Ishikawa (cell line): ENCODE measurements around the gene RHO.
A peak's percentile ranks its signal among the peaks of the same experiment; 100 is the strongest.

ENCODE experiments used
- CEBPB ChIP-seq: IDR thresholded peaks from 2 replicates; pipeline ENCODE4 v1.6.1; 2012
- EGR1 ChIP-seq: IDR thresholded peaks from 2 replicates; pipeline ENCODE4 v1.6.1; 2012
- EP300 ChIP-seq: IDR thresholded peaks from 2 replicates; pipeline ENCODE4 v1.6.1; 2012; ENCODE audit warnings: borderline replicate concordance
- FOXM1 ChIP-seq: IDR thresholded peaks from 2 replicates; pipeline ENCODE4 v1.6.1; 2012; ENCODE audit warnings: low read depth, borderline replicate concordance
- RAD21 ChIP-seq: IDR thresholded peaks from 2 replicates; pipeline ENCODE4 v1.6.1; 2012; ENCODE audit warnings: low read depth
- TAF1 ChIP-seq: IDR thresholded peaks from 2 replicates; pipeline ENCODE4 v1.6.1; 2012; ENCODE audit warnings: low read depth, mild to moderate bottlenecking
- TEAD4 ChIP-seq: IDR thresholded peaks from 2 replicates; pipeline ENCODE4 v1.6.1; 2012
- YY1 ChIP-seq: IDR thresholded peaks from 2 replicates; pipeline ENCODE4 v1.6.1; 2012; ENCODE audit warnings: low read depth
- TF ChIP-seq, protein P1 (sequence below): IDR thresholded peaks from 2 replicates; pipeline ENCODE4 v1.6.1; 2012
- TF ChIP-seq, protein P2 (sequence below): IDR thresholded peaks from 2 replicates; pipeline ENCODE4 v1.6.1; 2012; ENCODE audit warnings: low read depth, mild to moderate bottlenecking

DNA sequence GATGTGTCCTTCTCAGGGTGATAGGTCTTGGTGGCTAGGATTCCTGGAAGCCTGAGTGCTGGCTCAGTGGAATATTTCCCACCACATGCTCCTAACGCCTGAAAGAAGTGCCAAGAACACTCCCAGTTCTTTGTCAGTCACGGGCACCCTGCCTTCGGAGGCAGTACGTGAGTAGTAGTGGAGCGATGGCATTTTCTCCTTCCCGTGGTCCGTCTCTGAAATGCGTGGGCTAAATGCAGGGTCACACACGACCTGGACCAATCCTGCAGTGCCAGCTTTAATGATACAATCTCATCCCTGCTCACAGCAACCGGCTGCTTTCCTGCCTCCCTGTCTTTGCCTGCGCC lies 29.1 kb downstream of the RHO start:
- TF ChIP-seq, protein P1, sequence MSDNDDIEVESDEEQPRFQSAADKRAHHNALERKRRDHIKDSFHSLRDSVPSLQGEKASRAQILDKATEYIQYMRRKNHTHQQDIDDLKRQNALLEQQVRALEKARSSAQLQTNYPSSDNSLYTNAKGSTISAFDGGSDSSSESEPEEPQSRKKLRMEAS, result no peak
- TF ChIP-seq, protein P2, sequence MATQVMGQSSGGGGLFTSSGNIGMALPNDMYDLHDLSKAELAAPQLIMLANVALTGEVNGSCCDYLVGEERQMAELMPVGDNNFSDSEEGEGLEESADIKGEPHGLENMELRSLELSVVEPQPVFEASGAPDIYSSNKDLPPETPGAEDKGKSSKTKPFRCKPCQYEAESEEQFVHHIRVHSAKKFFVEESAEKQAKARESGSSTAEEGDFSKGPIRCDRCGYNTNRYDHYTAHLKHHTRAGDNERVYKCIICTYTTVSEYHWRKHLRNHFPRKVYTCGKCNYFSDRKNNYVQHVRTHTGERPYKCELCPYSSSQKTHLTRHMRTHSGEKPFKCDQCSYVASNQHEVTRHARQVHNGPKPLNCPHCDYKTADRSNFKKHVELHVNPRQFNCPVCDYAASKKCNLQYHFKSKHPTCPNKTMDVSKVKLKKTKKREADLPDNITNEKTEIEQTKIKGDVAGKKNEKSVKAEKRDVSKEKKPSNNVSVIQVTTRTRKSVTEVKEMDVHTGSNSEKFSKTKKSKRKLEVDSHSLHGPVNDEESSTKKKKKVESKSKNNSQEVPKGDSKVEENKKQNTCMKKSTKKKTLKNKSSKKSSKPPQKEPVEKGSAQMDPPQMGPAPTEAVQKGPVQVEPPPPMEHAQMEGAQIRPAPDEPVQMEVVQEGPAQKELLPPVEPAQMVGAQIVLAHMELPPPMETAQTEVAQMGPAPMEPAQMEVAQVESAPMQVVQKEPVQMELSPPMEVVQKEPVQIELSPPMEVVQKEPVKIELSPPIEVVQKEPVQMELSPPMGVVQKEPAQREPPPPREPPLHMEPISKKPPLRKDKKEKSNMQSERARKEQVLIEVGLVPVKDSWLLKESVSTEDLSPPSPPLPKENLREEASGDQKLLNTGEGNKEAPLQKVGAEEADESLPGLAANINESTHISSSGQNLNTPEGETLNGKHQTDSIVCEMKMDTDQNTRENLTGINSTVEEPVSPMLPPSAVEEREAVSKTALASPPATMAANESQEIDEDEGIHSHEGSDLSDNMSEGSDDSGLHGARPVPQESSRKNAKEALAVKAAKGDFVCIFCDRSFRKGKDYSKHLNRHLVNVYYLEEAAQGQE, result no peak
- no peak for TF ChIP-seq EP300
- TF ChIP-seq TAF1, result 0 out of 2 replicates have a peak, but pooled peaks have one; percentile 3
- no peak for TF ChIP-seq CEBPB
- TF ChIP-seq RAD21, result no peak
- no peak for TF ChIP-seq EGR1
- TF ChIP-seq FOXM1, result no peak
- no peak for TF ChIP-seq YY1
- no peak for TF ChIP-seq TEAD4
